Erythroblast (primary cell): ENCODE data around the gene ACTN4.

Experiments
- GATA1 ChIP-seq: IDR thresholded peaks from 2 replicates; pipeline ENCODE4 v1.6.1; 2011; ENCODE audit warnings: low read depth, mild to moderate bottlenecking, control low read depth, low read length, moderate library complexity
- POLR2A ChIP-seq: IDR thresholded peaks from 2 replicates; pipeline ENCODE4 v1.6.1; 2011; ENCODE audit warnings: mild to moderate bottlenecking, low read length

- TF ChIP-seq POLR2A (no peak), GATA1 (no peak)
Measured at GRCh38 chr19:38765214-38765613, 117.8 kb downstream of the ACTN4 start.
